Body of pancreas (tissue), 4 donors: ENCODE results near the gene SORCS2.

Experiments used
- POLR2A ChIP-seq, 3 donors: fragments of 450-650 bp; IDR thresholded peaks; one replicate each; pipeline ENCODE4 v1.6.1; 2016; ENCODE audit warnings: antibody characterized with exemption in 3 of 3, mild to moderate bottlenecking in 2 of 3
- TF ChIP-seq, protein P1 (sequence below), 7 experiments: fragments of 450-650 bp in 4 of 7; fragments of 200-600 bp in 3 of 7; sonication (generic) in 3 of 7; IDR thresholded peaks; one replicate each; pipeline ENCODE4 v1.5.1; 2016 to 2019; ENCODE audit warnings: antibody characterized with exemption in 7 of 7

DNA sequence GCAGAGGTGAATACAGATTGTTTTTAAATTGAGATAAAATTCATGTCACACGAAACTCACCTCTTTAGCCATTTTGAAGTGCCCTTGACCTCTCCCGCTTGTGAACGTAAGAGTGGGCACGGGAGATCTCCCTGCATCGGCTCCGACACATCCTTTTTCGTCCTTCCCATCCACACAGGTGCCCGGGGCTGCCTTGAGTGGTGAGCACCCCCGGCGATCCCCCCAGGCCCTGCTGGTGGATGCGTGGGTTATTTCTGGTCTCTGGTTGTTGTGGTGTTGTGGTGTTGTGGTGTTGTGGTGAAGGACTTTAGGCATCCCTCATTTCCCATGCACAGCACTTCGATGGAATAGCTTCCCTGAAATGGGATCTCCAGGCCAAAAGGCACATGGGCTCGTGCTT, 196.3 kb downstream of the SORCS2 start:
- TF ChIP-seq, protein P1, sequence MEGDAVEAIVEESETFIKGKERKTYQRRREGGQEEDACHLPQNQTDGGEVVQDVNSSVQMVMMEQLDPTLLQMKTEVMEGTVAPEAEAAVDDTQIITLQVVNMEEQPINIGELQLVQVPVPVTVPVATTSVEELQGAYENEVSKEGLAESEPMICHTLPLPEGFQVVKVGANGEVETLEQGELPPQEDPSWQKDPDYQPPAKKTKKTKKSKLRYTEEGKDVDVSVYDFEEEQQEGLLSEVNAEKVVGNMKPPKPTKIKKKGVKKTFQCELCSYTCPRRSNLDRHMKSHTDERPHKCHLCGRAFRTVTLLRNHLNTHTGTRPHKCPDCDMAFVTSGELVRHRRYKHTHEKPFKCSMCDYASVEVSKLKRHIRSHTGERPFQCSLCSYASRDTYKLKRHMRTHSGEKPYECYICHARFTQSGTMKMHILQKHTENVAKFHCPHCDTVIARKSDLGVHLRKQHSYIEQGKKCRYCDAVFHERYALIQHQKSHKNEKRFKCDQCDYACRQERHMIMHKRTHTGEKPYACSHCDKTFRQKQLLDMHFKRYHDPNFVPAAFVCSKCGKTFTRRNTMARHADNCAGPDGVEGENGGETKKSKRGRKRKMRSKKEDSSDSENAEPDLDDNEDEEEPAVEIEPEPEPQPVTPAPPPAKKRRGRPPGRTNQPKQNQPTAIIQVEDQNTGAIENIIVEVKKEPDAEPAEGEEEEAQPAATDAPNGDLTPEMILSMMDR (IDR thresholded peaks at IDR 0.05), result no peak
- no peak for TF ChIP-seq POLR2A (IDR thresholded peaks at IDR 0.05)
